AG09309 (cell line): ENCODE measurements around the gene LCLAT1.

ENCODE experiments used
- DNase-seq: peaks from one replicate; pipeline ENCODE4 v3.0.0-alpha.2; 2010; ENCODE audit warnings: low read depth
- H3K4me3 ChIP-seq: 2 replicates; pipeline ENCODE4 v1.5.1; 2011; ENCODE audit warnings: mild to moderate bottlenecking, low read depth, low read length, moderate library complexity; ENCODE audit not compliant: control insufficient read depth
- CTCF ChIP-seq: IDR thresholded peaks from 2 replicates; pipeline ENCODE4 v1.5.1; 2011; ENCODE audit warnings: mild to moderate bottlenecking, low read depth, low read length, inconsistent platforms; ENCODE audit not compliant: insufficient read depth, control insufficient read depth; ENCODE audit errors: missing control alignments

The LCLAT1 gene

GRCh38 chr2:30567317-30567716, 120.3 kb downstream of the LCLAT1 start:
- TF ChIP-seq CTCF: no peak
- no peak overlapping the region for H3K4me3 ChIP-seq
- no peak for DNase-seq

GRCh38 chr2:30569946-30570345, 122.9 kb downstream of the LCLAT1 start:
- DNase-seq: no peak
- H3K4me3 ChIP-seq: no peak overlapping the region
- no peak for TF ChIP-seq CTCF

DNA sequence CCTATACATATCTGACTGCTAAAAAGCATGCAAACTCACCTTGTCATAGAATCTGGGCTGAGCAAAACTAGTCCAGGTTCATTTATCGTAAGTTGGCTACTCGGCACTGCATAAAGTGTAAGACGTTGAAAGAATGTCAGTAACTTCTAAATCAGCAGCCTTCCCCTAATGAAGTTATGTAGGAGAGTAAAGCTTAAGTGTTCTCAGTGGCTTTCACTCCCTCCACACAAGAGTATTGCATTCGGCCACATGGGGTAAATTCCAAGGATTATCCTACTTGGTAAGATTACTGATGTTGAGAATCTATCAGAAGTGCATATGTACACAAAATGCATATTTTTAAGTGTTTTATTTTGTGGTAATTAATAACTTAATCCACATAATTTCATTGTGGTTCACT, 130.1 kb downstream of the LCLAT1 start:
- no peak overlapping the region for H3K4me3 ChIP-seq
- no peak for TF ChIP-seq CTCF
- DNase-seq: no peak

GRCh38 chr2:30580391-30580790, 133.3 kb downstream of the LCLAT1 start:
- H3K4me3 ChIP-seq: no peak overlapping the region
- no peak for DNase-seq
- TF ChIP-seq CTCF: no peak

- TF ChIP-seq CTCF: no peak
- no peak for DNase-seq
- H3K4me3 ChIP-seq: no peak overlapping the region
These were observed 135.5 kb downstream of the LCLAT1 start for GRCh38 chr2:30582521-30582920.

DNA sequence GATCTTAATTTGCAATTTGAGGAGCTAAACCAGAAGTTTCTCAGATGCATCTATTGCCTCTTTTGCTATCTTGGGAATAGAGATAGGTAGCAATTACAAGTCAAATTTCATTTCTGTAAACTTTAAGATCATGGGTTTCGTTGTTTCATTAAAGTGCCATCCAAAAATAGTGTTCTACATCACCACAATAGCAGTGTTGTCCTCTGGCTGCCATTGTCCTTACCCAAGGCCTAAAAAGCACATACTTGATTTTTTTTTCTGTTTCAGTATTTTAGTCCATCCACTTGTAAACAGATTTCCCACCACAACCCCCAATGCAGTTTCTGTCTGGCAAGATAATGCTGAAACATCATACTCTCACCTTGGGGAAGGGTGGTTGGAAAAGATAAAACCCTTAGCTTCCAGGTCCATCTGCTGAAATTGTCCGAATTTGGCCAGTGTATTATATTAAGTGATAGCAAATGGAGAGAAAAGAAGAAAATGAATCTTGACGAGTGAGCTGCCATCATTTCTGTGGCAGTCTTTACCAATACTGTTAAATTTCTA, 136.2 kb downstream of the LCLAT1 start:
- TF ChIP-seq CTCF: no peak
- DNase-seq: no peak
- H3K4me3 ChIP-seq: no peak overlapping the region

DNA sequence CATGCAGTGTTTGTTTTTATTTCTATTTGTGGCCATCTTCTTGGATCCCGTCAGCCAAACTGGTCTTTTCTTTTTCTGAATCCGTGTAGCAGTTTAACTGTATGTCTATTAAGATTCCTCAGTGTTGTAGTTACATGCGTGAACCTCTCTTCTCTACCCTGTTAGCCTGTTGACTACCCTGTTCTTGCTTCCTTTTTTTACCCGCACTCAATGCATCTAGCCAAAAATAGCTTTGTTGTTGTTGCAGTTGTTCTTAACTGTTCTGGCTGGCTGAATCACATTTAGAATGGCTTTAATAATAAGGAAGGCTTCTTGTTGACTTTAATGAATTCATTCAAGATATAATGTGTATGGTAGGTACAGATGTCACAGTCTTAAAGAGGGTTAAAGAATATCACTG, 137.1 kb downstream of the LCLAT1 start:
- no peak for DNase-seq
- no peak overlapping the region for H3K4me3 ChIP-seq
- no peak for TF ChIP-seq CTCF
